Measurements from ENCODE around the gene RALGAPB. TPM values are rescaled to one million over a fixed set of nuclear protein-coding genes. Genes with fewer than 3 reads are reported as not detected.

RALGAPB gene
- 20.8 and 28.4 TPM in 2 replicates for total RNA-seq

- Histone ChIP-seq H3K27me3 (ENCODE audit: control insufficient read depth, insufficient read depth, low read length) (no peaks in the 10 kb centered on the region), H3K4me3 (ENCODE audit: low read depth, low read length) (peak within 1 kb of the TSS; percentile 73), H3K36me3 (ENCODE audit: control insufficient read depth, insufficient read depth, low read length) (no peaks in the 10 kb centered on the region)
- FAIRE-seq (peak; percentile 87), DNase-seq (ENCODE audit: low read depth) (peak; percentile 99)
- peak; percentile 69 for TF ChIP-seq CTCF (IDR thresholded peaks at IDR 0.05; ENCODE audit: insufficient read depth, low read length, severe bottlenecking)
Observed at GRCh38 chr20:38472513-38473366, at the start of gene RALGAPB. Gene RALGAPB (plus strand): TSS chr20:38472843. CDS start chr20:38488433, 15,590 bp downstream.

- no peak for TF ChIP-seq CTCF (IDR thresholded peaks at IDR 0.05; ENCODE audit: insufficient read depth, low read length, severe bottlenecking)
- FAIRE-seq (no peak), DNase-seq (ENCODE audit: low read depth) (no peak)
- Histone ChIP-seq H3K27me3 (ENCODE audit: control insufficient read depth, insufficient read depth, low read length) (no peaks in the 10 kb centered on the region), H3K4me3 (ENCODE audit: low read depth, low read length) (no peak overlapping the region), H3K36me3 (ENCODE audit: control insufficient read depth, insufficient read depth, low read length) (peaks cover 71% of the 10 kb centered on the region)
Observed at GRCh38 chr20:38423541-38423940, 49.1 kb upstream of the RALGAPB start.

- H3K4me3 ChIP-seq (ENCODE audit: low read depth, low read length): no peak overlapping the region
- DNase-seq (ENCODE audit: low read depth) (no peak), FAIRE-seq (no peak)
- peaks cover 74% of the 10 kb centered on the region for H3K36me3 ChIP-seq (ENCODE audit: control insufficient read depth, insufficient read depth, low read length)
- no peak for TF ChIP-seq CTCF (IDR thresholded peaks at IDR 0.05; ENCODE audit: insufficient read depth, low read length, severe bottlenecking)
- no peaks in the 10 kb centered on the region for H3K27me3 ChIP-seq (ENCODE audit: control insufficient read depth, insufficient read depth, low read length)
Observed at GRCh38 chr20:38424401-38424800, 48.2 kb upstream of the RALGAPB start.

- Histone ChIP-seq H3K27me3 (ENCODE audit: control insufficient read depth, insufficient read depth, low read length) (no peaks in the 10 kb centered on the region), H3K4me3 (ENCODE audit: low read depth, low read length) (no peak overlapping the region), H3K36me3 (ENCODE audit: control insufficient read depth, insufficient read depth, low read length) (peaks cover 70% of the 10 kb centered on the region)
- no peak for TF ChIP-seq CTCF (IDR thresholded peaks at IDR 0.05; ENCODE audit: insufficient read depth, low read length, severe bottlenecking)
- FAIRE-seq (no peak), DNase-seq (ENCODE audit: low read depth) (peak; percentile 80)
Observed at GRCh38 chr20:38426006-38426897, 46.4 kb upstream of the RALGAPB start.

GRCh38 chr20:38427655-38428023 is 45.0 kb upstream of the RALGAPB start:
- Histone ChIP-seq H3K4me3 (ENCODE audit: low read depth, low read length) (no peak overlapping the region), H3K27me3 (ENCODE audit: control insufficient read depth, insufficient read depth, low read length) (no peaks in the 10 kb centered on the region), H3K36me3 (ENCODE audit: control insufficient read depth, insufficient read depth, low read length) (peaks cover 67% of the 10 kb centered on the region)
- DNase-seq (ENCODE audit: low read depth) (no peak), FAIRE-seq (no peak)
- no peak for TF ChIP-seq CTCF (IDR thresholded peaks at IDR 0.05; ENCODE audit: insufficient read depth, low read length, severe bottlenecking)

Measured in bronchial epithelial cell (primary cell).